ENCODE data around the gene GAD2. TPM values are rescaled to one million over a fixed set of nuclear protein-coding genes. Genes with fewer than 3 reads are reported as not detected.
A peak's percentile ranks its signal among the peaks of the same experiment; 100 is the strongest.

The GAD2 gene
- total RNA-seq, 1 donor from 2014 or later: not detected

DNA sequence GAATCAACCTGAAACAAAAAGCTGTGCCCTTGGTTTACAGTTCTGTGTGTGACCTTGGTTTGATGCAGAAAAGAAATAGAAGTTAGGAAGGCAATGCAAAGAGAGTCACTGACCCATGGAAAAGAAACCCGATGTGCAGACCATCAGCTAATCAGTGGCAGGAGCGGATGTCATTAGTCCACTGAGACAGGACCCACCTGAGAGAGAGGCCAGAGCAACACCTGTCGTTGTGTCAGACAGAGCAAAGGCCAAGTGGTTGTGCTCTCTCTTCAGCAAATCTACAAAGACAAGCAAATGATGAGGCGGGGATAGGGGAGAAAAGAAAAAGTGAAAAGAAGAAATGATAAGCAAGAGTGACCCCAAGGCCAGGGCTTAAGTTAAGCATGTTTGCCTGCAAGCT lies 8.7 kb downstream of the GAD2 start:
- ATAC-seq: no peak

DNA sequence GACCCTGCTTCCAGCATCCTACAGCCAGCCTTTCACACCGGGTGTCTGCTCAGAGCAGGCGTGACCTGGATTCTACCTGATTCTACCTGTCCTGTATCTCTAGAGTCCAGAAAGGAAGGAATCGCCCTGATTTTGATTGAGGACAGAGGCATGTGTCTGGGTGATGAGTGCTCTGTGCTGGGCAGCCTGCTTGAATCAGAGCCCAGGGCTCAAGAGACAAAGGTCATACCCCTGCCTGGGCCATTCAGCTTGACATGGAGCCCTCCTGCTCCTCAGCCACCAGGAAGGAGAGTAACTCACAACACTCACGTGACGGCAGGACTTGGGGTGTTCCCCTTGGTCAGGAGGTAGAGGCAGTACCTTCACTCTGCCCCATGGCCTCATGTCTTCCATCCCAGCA lies 11.2 kb downstream of the GAD2 start:
- ATAC-seq: no peak

- ATAC-seq: no peak
These were observed 15.6 kb downstream of the GAD2 start for GRCh38 chr10:26232174-26232573.

GRCh38 chr10:26235761-26236160 lies 19.2 kb downstream of the GAD2 start:
- ATAC-seq: no peak

DNA sequence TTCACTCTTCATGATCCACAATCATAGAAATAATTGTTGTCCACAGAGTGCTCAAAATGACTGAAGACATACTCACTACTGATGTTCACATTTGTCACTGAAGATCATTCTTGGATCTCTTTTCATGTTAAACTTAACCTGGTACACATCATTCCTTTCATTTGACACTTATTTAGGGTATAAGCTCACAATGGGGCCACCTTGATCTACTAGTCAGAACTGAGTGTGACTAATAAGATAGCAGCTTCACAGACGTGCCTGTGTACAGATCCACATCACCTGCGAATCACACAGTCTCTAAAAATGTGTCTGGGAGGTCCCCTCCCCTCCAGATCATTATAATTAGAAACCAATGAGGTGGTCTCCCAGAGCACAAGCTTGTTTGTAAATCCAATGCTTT lies 21.8 kb downstream of the GAD2 start:
- ATAC-seq: no peak

- no peak for ATAC-seq
These were observed 26.3 kb downstream of the GAD2 start for GRCh38 chr10:26242706-26243350.

DNA sequence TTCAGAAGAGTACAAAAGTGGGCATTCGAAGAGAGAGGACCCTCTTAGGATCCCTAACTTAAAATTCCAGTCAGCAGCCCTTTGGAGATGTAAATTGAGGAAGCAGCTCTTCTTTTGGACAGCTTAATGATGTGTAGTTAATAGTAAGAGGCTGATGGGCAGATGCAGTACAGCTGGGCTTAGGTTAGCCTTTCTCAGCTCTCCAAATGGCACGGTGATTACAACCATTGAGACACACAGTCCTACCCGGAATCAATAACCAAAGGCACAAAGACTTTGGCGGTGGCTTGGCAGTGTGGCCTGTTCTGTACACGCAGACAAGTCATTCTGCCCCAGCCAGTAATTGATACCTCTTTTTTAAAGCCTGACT lies 26.8 kb downstream of the GAD2 start:
- ATAC-seq: no peak

GRCh38 chr10:26249681-26250080 lies 33.1 kb downstream of the GAD2 start:
- ATAC-seq: no peak

DNA sequence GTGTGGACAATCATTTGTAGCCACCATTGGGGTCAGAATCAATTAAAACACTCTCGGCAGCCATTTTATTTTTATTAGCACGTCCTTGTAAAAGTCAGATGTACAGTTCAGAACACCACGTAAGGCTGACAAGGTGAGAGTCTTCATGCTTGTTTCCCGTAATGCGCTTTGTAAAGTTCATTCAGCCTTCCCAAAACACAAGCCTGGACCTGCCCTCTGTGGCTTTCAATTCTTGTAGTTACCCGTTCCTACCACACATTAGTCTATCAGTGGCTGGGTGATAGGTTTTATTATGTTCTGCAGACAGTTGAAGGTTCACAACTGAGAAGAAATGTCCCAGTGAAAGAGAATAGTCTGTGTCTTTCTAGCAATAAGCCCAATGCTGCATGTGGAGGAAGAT lies 35.4 kb downstream of the GAD2 start:
- peak; percentile 59 for ATAC-seq

- ATAC-seq: no peak
These were observed 38.0 kb downstream of the GAD2 start for GRCh38 chr10:26254616-26255015.

GRCh38 chr10:26259341-26259740 lies 42.8 kb downstream of the GAD2 start:
- ATAC-seq: no peak

- no peak for ATAC-seq
These were observed 53.2 kb downstream of the GAD2 start for GRCh38 chr10:26269754-26270153.

DNA sequence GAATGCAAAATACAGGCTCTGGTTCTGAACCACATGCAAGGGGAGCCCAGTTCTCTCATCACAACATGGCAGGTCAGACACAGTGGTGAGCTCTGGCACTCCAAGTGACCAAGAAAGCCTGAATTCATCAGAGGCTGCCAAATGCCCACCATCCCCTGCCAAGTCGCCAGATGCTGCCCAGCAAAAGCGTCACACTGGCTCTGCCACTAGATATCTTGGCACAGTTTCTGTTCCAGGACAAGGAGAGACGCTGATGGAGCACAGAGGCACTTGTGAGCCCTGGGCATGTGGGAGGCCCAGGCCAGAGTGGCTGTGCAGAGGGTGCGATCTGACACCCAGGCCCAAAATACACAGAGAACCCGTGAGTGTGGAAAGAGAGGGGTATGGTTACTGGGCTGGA lies 57.8 kb downstream of the GAD2 start:
- no peak for ATAC-seq

- ATAC-seq: no peak
These were observed 61.7 kb downstream of the GAD2 start for GRCh38 chr10:26278295-26278694.

GRCh38 chr10:26290236-26290635 lies 73.7 kb downstream of the GAD2 start:
- ATAC-seq: no peak

- ATAC-seq: no peak
These were observed 75.3 kb downstream of the GAD2 start for GRCh38 chr10:26291721-26292480.

DNA sequence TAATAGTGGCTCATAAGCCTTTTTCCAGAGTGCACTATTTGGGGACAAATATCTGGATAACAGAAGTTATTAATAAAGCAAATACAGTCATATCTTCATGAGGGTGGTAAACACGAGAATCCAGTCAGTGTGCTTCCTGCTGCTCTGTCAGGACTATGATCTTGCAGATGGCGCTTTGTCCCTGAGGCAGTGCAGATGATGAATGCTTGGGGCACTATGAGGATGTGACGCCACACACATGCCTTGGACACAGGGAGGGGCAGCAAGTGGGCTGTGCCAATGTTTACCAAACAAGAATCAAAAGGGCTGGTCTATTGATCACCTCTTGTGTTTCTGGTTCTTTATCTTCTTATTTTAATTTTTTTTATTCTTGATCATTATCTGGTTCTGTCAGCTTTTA lies 79.8 kb downstream of the GAD2 start:
- ATAC-seq: no peak

DNA sequence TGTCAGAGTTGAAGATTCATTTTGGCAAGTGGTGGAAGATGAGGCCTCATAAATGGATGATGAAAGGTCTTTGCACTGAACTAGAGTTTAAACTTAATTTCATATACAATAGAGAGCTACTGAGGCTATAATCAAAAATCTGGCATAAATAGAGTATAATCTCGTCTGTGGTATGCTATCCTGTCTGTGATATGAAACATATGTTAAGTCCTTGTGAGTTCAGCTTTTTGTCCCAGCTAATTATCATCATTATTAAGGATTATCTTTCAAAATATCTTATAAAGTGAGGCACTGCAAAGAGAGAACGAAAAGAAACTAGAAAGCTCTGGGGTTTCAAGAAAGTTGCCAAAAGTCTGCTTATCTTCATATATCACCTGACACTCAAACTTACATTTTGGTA lies 83.4 kb downstream of the GAD2 start:
- ATAC-seq: no peak

- ATAC-seq: no peak
These were observed 86.8 kb downstream of the GAD2 start for GRCh38 chr10:26303366-26303765.

DNA sequence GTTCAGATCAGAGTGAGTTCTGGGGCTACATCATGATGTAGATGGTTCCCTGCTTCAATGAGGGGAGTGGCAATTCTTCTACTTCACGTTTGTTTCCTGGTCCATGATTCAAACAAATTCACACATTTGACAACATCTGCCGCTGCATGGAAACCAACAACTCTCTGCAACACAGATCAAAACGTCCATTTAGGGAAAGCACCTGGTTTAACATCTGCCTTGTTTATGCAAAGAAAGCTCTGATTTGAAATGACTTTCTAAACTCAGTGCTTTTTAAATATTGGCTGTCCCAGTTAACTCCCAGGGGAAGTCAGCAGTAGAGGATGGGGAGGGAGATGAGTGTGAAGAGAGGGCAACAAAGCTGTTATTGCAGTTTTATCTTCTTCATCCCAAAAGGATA lies 93.8 kb downstream of the GAD2 start:
- no peak for ATAC-seq

DNA sequence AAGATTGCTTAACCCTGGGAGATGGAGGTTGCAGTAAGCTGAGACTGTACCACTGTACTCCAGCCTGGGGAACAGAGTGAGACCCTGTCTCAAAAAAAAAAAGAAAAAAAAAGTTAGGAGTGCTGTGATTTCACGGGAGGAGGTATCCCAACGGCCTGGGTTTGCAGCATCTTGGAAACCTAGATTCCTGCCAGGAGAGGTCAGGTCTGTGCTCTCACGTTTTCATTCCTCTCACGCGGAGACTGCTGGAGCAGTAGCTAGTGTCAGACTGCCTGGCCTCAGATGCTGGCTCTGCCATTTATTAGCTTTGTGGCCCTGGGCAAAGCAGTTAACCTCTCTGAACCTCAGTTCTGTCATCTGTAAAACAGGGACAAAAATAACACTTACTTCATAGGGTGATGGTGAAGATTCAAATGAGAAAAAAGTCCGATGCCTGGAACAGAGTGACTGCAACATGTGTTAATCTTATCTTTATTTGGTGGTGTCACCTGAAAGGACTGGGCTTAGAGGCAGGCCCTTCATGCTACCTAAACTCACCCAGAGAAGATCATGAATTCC lies 94.9 kb downstream of the GAD2 start:
- ATAC-seq: no peak

DNA sequence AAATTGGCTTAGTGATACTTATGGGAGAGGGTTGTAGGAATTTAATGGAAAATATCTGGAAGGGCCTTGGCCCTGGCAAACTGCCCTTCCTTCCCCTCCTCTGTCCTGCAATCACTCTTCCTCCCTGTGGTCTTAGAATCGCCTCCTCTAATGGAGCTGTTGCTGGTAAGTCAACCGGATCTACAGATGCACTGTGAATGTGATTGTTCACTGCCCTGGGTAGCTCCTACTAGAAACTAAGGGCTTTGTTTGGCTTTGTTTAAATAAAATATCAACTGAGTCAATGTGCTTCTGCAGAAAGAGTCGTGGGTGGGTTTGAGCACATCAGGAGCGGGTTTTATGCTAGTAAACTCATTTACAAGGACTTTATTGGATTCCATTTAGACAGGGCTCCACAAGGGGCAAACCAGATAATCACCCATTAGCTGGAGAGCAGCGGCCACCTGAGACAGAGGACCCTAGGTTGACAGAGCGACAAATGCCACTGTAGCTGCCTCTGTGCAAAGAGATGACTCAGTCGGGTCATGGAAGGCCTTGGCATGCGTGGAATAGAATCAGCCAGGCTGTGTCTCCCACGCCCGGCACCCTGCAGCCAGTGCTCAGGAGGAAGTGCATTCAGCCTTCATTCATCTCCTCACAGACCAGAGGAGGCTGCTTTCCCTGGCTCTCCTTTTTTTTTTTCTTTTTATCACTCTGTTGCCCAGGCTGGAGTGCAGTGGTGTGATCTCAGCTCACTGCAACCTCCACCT lies 97.9 kb downstream of the GAD2 start:
- no peak for ATAC-seq

DNA sequence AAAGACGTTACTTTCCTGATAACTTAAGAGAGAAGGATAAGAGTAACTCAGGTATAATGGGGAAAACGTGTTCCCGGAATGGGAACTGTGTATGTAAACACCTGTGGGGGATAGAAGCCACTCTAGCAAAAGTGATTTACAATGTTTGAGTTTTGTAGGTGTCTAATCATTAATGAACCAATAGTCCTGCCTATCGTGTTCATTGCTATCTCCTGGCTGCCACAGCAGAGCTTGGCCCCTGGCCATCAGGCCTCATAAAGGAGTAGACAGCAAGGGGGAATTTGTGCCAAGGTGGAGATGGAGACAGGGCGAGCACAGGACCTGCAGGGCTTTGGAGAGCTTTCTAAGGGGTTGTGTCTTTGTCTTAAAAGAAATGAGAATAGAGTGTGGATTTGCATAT lies 102.1 kb downstream of the GAD2 start:
- ATAC-seq: no peak

DNA sequence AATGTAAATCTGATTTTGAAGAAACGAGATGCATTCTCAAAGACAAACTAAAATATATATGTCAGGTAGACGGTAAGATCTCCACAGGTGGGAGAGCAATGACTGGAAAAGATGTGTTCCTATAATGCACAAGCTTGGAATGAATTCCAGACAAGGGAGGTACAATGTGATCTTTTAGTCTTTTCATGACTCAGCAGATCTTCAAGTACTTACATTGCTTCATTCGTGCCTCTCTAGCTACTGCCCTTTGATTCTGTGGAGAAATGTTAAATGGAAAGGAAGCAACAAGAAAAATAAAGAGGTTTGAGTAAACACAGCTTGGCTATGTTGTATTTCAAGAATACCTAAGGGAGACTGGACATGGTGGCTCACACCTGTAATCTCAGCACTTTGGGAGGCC lies 106.6 kb downstream of the GAD2 start:
- ATAC-seq: no peak

All from esophagus mucosa (tissue), 1 donor.